Endothelial cell (in vitro differentiated cells): ENCODE results near the gene CRABP2. TPM values are rescaled to one million over a fixed set of nuclear protein-coding genes. Genes with fewer than 3 reads are reported as not detected.

ENCODE experiments used
- DNase-seq: peaks from one replicate; pipeline ENCODE4 v3.0.0; 2021; ENCODE audit warnings: low spot score
- H3K27ac Mint-ChIP-seq: one replicate; pipeline ENCODE4 v1.8.0; 2021; ENCODE audit warnings: mixed read lengths, inconsistent platforms; ENCODE audit not compliant: unreplicated experiment
- H3K27me3 Mint-ChIP-seq: one replicate; pipeline ENCODE4 v1.8.0; 2021; ENCODE audit warnings: mild to moderate bottlenecking, moderate library complexity, mixed read lengths, inconsistent platforms; ENCODE audit not compliant: unreplicated experiment
- H3K36me3 Mint-ChIP-seq: one replicate; pipeline ENCODE4 v1.8.0; 2021; ENCODE audit warnings: mild to moderate bottlenecking, low read depth, mixed read lengths, inconsistent platforms; ENCODE audit not compliant: unreplicated experiment
- H3K4me1 Mint-ChIP-seq: one replicate; pipeline ENCODE4 v1.8.0; 2021; ENCODE audit warnings: mild to moderate bottlenecking, mixed read lengths, inconsistent platforms; ENCODE audit not compliant: unreplicated experiment
- H3K4me3 Mint-ChIP-seq: one replicate; pipeline ENCODE4 v1.8.0; 2021; ENCODE audit warnings: mild to moderate bottlenecking, mixed read lengths, inconsistent platforms; ENCODE audit not compliant: unreplicated experiment
- H3K9me3 Mint-ChIP-seq: one replicate; pipeline ENCODE4 v1.8.0; 2021; ENCODE audit warnings: mixed read lengths, inconsistent platforms; ENCODE audit not compliant: unreplicated experiment
- long read RNA-seq: library from polyadenylated mRNA; unstranded; transcript quantifications from one replicate; pipeline ENCODE4 v2.0.0, GENCODE V29; 2020; ENCODE audit not compliant: unreplicated experiment
- total RNA-seq: library from RNA; stranded (reverse); fragmentation: NEBNext Ultra II Directional; extraction: Animal tissue kit (Norgen Biotek cat#: 25700); gene quantifications from one replicate; pipeline ENCODE4 v1.2.1, GENCODE V29; 2021; ENCODE audit not compliant: unreplicated experiment
- TF ChIP-seq, protein P1 (sequence below): fragments of 200-600 bp; sonication (generic); IDR thresholded peaks from one replicate; pipeline ENCODE4 v1.5.0; 2021; ENCODE audit warnings: antibody characterized with exemption; ENCODE audit not compliant: unreplicated experiment

Gene CRABP2
- 9.5 TPM for total RNA-seq
- long read RNA-seq, partial matches to known transcripts, result 0 of 4 reads
- long read RNA-seq, other reads (novel, unspliced or antisense), result 2 of 4 reads

DNA sequence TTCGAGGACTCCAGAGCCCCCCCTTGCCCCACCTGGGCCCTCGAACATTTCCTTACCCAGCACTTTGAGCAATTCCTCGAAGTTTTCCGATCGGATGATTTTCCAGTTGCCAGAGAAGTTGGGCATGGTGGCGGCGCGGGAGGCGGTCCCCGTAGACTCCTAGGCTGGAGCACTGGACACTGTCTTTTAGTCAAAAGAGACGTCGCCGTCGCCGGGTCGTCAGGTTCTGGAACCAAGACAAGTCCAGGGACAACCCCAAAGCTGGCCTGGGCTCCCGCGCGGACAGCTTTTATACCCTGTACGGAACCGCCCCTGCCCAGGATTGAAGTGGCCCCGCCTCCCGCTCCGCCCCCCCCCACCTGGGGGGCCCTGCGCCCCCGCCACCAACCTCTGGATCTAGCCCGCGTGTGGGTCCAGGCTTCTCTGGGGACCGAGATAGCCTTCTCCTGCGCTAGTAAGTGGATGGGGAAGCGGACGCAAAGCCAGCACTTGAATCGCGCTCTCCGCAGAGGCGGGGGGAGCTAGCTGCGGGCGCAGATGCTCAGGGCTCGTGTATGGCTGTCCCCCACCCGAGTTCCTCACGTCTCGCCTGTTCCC lies at the start of gene CRABP2:
TSS of gene CRABP2 (minus strand) at position 263 of the 597 bp plus-strand sequence. CDS start at position 126, 137 bp downstream.
- Mint-ChIP-seq H3K36me3 (peaks cover 4% of the 10 kb centered on the region), H3K27me3 (peaks cover 17% of the 10 kb centered on the region), H3K4me1 (peaks cover 17% of the 10 kb centered on the region), H3K9me3 (no peaks in the 10 kb centered on the region), H3K27ac (no peak within 1 kb of the TSS), H3K4me3 (peak within 1 kb of the TSS; percentile 78)
- TF ChIP-seq, protein P1, sequence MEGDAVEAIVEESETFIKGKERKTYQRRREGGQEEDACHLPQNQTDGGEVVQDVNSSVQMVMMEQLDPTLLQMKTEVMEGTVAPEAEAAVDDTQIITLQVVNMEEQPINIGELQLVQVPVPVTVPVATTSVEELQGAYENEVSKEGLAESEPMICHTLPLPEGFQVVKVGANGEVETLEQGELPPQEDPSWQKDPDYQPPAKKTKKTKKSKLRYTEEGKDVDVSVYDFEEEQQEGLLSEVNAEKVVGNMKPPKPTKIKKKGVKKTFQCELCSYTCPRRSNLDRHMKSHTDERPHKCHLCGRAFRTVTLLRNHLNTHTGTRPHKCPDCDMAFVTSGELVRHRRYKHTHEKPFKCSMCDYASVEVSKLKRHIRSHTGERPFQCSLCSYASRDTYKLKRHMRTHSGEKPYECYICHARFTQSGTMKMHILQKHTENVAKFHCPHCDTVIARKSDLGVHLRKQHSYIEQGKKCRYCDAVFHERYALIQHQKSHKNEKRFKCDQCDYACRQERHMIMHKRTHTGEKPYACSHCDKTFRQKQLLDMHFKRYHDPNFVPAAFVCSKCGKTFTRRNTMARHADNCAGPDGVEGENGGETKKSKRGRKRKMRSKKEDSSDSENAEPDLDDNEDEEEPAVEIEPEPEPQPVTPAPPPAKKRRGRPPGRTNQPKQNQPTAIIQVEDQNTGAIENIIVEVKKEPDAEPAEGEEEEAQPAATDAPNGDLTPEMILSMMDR, result no peak
- DNase-seq, result peak; percentile 29

DNA sequence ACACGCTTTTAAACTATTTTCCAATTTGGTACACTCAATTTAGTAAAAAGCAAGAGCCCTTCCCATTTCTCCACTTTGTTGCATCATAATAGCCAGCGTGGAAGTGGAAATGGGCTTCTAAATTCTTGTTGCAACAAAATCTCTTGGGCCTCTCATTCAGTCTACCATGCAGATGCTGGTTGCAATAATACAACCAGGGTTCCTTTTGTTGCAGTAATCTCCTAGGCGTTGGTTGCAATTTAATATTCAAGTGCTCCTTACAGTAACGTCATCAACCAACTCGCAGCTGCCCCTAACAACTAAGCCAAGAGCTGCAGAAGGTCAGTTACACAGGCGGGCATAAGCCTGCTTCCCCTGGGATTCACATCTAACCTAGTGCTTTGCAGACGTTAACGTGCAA lies 48.8 kb upstream of the CRABP2 start:
- no peak for DNase-seq
- TF ChIP-seq, protein P1, result no peak
- Mint-ChIP-seq H3K36me3 (no peaks in the 10 kb centered on the region), H3K4me1 (peaks cover 27% of the 10 kb centered on the region), H3K27ac (no peak overlapping the region), H3K4me3 (peak overlapping the region; percentile 47), H3K9me3 (no peaks in the 10 kb centered on the region), H3K27me3 (peaks cover 7% of the 10 kb centered on the region)

DNA sequence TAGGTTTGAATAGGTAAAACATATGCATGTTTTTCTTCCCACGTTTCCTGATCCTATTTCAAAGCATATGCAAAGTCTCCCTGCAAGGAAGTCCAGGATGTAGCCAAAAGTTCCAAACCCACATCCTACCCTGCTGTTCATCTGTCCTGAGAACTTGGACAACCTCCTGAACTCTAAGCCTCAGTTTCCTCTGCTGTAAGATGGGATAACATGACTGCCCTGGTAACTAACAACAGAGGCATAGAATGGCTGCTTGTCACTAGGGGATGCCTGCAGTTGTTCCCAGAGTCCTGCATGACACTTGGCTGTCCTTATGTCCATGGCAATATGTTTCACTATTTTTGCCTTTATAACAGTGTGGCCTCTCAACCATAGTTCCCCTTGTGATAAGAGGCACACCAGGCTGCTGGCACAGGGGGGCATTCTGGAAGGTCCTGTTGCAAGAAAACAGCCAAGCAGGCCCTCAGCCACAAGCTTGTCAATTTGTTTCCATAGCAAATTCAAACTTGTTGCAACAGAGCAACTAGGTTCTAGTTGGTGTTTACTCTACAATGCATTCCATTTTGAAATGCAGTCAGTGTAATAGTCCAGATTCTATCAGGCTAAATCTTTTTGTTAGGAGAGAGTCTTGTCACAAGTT lies 47.6 kb upstream of the CRABP2 start:
- H3K4me1 Mint-ChIP-seq, result peaks cover 39% of the 10 kb centered on the region
- no peak for DNase-seq
- TF ChIP-seq, protein P1, result no peak
- peak overlapping the region; percentile 80 for H3K27ac Mint-ChIP-seq
- peaks cover 15% of the 10 kb centered on the region for H3K27me3 Mint-ChIP-seq
- no peaks in the 10 kb centered on the region for H3K36me3 Mint-ChIP-seq
- no peaks in the 10 kb centered on the region for H3K9me3 Mint-ChIP-seq
- H3K4me3 Mint-ChIP-seq, result peak overlapping the region; percentile 96

DNA sequence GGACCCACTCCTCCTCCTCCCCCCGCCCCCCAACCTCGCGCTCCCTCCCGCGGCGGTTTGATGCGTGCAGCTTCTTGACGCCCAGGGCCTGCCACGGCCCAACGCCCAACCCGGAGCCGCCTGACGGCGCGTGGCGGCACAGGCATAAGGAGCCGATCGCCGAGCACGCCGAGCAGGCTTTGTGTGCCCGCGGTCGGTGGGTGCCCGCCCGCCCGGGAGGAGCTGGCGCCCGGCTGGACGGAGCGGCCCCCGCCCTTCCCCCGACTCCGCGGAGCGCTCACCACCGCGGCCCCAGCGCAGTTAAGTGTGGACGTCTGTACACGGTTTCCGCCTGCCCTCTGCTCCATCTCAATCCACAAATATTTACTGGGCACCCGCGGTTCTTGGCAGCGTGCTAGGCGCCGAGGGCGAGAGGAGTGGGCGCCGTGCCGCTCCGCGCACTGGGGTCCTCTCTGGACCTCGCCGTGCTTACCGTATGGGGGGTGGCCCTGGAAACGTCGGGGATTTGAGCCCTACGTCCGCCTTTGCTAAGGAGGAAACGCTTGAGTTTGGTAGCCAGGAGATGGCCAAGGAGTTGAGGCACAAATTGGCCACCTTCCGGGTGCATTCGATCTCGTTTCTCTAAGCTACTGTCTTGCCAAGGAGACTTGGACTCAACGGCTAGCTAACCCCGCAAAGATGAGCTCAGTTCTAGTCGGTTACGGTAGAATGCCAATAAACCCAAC lies 46.5 kb upstream of the CRABP2 start:
- TF ChIP-seq, protein P1, result no peak
- Mint-ChIP-seq H3K36me3 (peaks cover 4% of the 10 kb centered on the region), H3K4me1 (peaks cover 45% of the 10 kb centered on the region), H3K4me3 (peak overlapping the region; percentile 96), H3K9me3 (no peaks in the 10 kb centered on the region), H3K27ac (peak overlapping the region; percentile 80), H3K27me3 (peaks cover 20% of the 10 kb centered on the region)
- peak; percentile 96 for DNase-seq
